Thyroid gland (tissue), 4 donors: ENCODE results near the gene CXCR6.

Source experiments
- POLR2A ChIP-seq, 2 donors: fragments of 450-650 bp; IDR thresholded peaks; one replicate each; pipeline ENCODE4 v1.6.1; 2017; ENCODE audit warnings: antibody characterized with exemption in 2 of 2, mild to moderate bottlenecking in 2 of 2, moderate library complexity in 1 of 2
- TF ChIP-seq, protein P1 (sequence below), 6 experiments: fragments of 200-600 bp in 3 of 6; fragments of 450-650 bp in 3 of 6; sonication (generic) in 3 of 6; IDR thresholded peaks; one replicate each; pipeline ENCODE4 v1.5.1; 2016 to 2019; ENCODE audit warnings: antibody characterized with exemption in 6 of 6, mild to moderate bottlenecking in 2 of 6, inconsistent platforms in 1 of 6, moderate library complexity in 1 of 6

DNA sequence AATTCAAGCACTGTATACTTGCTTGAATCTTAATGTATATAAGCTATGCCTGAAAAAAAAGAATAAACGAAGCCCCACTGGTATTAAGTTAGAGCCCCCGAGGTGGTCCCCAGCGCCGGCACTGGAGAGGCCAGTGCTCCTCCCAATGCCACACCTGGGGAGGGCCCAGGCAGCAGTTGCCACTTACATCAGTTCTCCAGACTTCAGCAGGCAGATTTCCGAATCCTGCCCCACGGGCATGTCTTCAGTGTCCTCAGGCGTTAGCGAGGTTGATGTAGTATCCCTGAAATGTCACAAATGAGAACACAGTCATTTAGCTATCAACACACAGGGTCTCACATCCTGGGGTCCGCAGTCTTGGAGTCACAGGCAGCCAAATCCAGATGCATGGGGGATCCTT lies 7.0 kb upstream of the CXCR6 start:
- TF ChIP-seq, protein P1, sequence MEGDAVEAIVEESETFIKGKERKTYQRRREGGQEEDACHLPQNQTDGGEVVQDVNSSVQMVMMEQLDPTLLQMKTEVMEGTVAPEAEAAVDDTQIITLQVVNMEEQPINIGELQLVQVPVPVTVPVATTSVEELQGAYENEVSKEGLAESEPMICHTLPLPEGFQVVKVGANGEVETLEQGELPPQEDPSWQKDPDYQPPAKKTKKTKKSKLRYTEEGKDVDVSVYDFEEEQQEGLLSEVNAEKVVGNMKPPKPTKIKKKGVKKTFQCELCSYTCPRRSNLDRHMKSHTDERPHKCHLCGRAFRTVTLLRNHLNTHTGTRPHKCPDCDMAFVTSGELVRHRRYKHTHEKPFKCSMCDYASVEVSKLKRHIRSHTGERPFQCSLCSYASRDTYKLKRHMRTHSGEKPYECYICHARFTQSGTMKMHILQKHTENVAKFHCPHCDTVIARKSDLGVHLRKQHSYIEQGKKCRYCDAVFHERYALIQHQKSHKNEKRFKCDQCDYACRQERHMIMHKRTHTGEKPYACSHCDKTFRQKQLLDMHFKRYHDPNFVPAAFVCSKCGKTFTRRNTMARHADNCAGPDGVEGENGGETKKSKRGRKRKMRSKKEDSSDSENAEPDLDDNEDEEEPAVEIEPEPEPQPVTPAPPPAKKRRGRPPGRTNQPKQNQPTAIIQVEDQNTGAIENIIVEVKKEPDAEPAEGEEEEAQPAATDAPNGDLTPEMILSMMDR (IDR thresholded peaks at IDR 0.05) = no peak
- no peak for TF ChIP-seq POLR2A (IDR thresholded peaks at IDR 0.05)
